ENCODE data around the gene WLS. TPM values are rescaled to one million over a fixed set of nuclear protein-coding genes. Genes with fewer than 3 reads are reported as not detected.

Gene WLS
- total and polyA plus RNA-seq, 7 donors, result 12.6 to 188 (median 99.2) TPM

GRCh38 chr1:68128820-68129219 lies 103.5 kb downstream of the WLS start:
- intact Hi-C loops (cut with DNase I), result no loop called here
- H3K9me3 ChIP-seq, result no peaks in the 10 kb centered on the region
- H3K27ac ChIP-seq, result peak overlapping the region; percentile 35 to 74 (median 69)
- H3K36me3 ChIP-seq, result peaks cover 0 to 71% (median 31%) of the 10 kb centered on the region in 4 donors
- peaks cover 0 to 31% (median 25%) of the 10 kb centered on the region in 4 donors for H3K4me1 ChIP-seq
- TF ChIP-seq EP300 (IDR thresholded peaks at IDR 0.05) (no peak), POLR2AphosphoS5 (IDR thresholded peaks at IDR 0.05) (no peak), CTCF (IDR thresholded peaks at IDR 0.05) (no peak), POLR2A (IDR thresholded peaks at IDR 0.05) (no peak)
- WGBS, 2 donors, result 80 to 86% methylated on average over 10 of the region's 10 CpGs
- no peaks in the 10 kb centered on the region for H3K27me3 ChIP-seq
- no peak overlapping the region for H3K4me3 ChIP-seq
- no peak for DNase-seq

- H3K4me3 ChIP-seq, result no peak overlapping the region
- TF ChIP-seq POLR2A (IDR thresholded peaks at IDR 0.05) (no peak), POLR2AphosphoS5 (IDR thresholded peaks at IDR 0.05) (no peak), CTCF (IDR thresholded peaks at IDR 0.05) (no peak), EP300 (IDR thresholded peaks at IDR 0.05) (no peak)
- intact Hi-C loops (cut with DNase I), result no loop called here
- no peak for DNase-seq
- no peaks in the 10 kb centered on the region for H3K9me3 ChIP-seq
- WGBS, 2 donors, result 50 to 56% methylated on average over 1 of the region's 1 CpG
- H3K27me3 ChIP-seq, result no peaks in the 10 kb centered on the region
- peaks cover 0 to 68% (median 30%) of the 10 kb centered on the region in 4 donors for H3K36me3 ChIP-seq
- H3K27ac ChIP-seq, result peak overlapping the region; percentile 35 to 74 (median 69)
- H3K4me1 ChIP-seq, result peaks cover 0 to 31% (median 24%) of the 10 kb centered on the region in 4 donors
These were observed 104.2 kb downstream of the WLS start for GRCh38 chr1:68128157-68128556.

GRCh38 chr1:68121536-68121935 lies 110.8 kb downstream of the WLS start:
- Histone ChIP-seq H3K4me3 (no peak overlapping the region), H3K27ac (peak overlapping the region; percentile 67 to 75 (median 73)), H3K27me3 (no peaks in the 10 kb centered on the region), H3K4me1 (peaks cover 0 to 24% (median 15%) of the 10 kb centered on the region in 4 donors), H3K9me3 (no peaks in the 10 kb centered on the region), H3K36me3 (peaks cover 0 to 31% (median 17%) of the 10 kb centered on the region in 4 donors)
- TF ChIP-seq POLR2A (IDR thresholded peaks at IDR 0.05) (no peak), EP300 (IDR thresholded peaks at IDR 0.05) (no peak), CTCF (IDR thresholded peaks at IDR 0.05) (no peak), POLR2AphosphoS5 (IDR thresholded peaks at IDR 0.05) (no peak)
- DNase-seq, result no peak
- intact Hi-C loops (cut with DNase I), result no loop called here
- WGBS, 2 donors, result 61 to 67% methylated on average over 4 of the region's 4 CpGs

- Histone ChIP-seq H3K36me3 (peaks cover 0 to 18% (median 8%) of the 10 kb centered on the region in 4 donors), H3K4me1 (peaks cover 0 to 26% (median 15%) of the 10 kb centered on the region in 4 donors), H3K27me3 (no peaks in the 10 kb centered on the region), H3K4me3 (no peak overlapping the region), H3K9me3 (no peaks in the 10 kb centered on the region), H3K27ac (peak overlapping the region; percentile 67 to 75 (median 73))
- DNase-seq, result no peak
- TF ChIP-seq POLR2A (IDR thresholded peaks at IDR 0.05) (no peak), CTCF (IDR thresholded peaks at IDR 0.05) (peak; percentile 48 to 87 (median 84)), EP300 (IDR thresholded peaks at IDR 0.05) (no peak), POLR2AphosphoS5 (IDR thresholded peaks at IDR 0.05) (peak in 2 of 4 donors; percentile 38 to 54)
- intact Hi-C loops (cut with DNase I), result loop anchor here (1.0 kb wide), 3 partner anchors 111 to 222 kb away; no protein-coding TSS in a partner anchor
- WGBS, 2 donors, result 51 to 52% methylated on average over 7 of the region's 7 CpGs
These were observed 112.1 kb downstream of the WLS start for GRCh38 chr1:68120136-68120791.
